GDM1 (cell line): Measurements from ENCODE around the gene CD247.

Source experiments
- DNase-seq: peaks from one replicate; lab custom pipeline; 2025; lab: John Stamatoyannopoulos, UW

The CD247 gene

DNA sequence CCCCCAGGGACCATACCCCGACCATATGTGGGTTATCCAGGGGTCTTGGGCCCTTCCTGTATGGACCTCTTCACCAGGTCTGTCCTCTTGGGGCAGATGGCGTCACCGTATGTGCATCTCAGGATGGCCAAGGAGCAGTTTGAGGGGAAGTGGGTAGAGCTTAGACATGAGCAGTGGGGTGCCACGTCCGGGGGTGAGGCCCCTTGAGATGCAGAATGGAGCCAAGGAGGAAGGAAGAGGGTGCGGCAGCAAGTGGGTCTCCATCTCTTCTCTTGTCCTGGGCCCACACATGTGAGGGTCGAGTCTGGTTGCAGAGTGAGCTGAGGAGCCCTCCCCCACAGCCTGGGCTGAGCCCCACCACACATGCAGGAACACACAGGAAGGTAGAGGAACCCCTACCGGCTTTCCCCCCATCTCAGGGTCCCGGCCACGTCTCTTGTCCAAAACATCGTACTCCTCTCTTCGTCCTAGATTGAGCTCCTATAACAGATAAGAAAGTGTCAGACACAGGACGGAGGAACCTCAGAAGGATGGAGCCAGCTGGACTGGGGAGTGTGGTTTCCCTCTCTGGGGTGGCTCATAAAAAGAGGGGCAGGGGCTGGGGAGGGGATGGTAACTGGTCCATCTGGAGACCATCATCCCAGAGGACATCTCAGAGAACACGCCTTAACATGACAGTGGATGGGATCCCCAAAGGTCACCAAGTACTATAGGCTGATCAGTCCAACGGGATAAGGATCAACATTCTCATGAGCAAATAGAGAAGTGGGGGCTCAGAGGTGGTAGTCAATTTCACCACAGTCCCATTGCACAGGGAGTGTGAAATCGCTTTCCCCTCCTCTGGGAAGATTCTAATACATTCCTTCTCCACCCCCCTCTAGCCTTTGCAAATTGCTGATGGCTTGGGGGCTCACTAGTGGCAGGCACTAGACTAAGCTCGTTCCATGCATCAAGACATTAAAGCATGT lies 79.9 kb downstream of the CD247 start:
- no peak for DNase-seq

DNA sequence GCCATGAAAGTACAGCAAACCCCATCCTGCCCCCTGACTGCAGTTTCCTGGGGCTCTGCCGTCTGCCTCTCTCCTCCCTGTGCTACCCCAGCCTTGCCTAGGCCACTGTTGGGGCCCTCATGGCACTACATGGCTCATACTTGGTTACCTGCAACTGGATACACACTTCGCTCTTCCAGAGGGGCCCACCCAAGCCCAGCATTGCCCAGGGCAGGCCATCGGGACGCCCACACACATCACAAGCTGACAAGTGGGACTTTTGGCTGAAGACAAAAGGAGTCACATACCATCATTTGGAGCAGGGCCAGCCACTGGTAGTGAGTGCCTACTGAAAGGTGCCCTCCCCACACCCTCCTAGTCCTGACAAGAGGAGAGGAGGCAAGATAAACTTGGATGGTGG lies 82.8 kb downstream of the CD247 start:
- no peak for DNase-seq

DNA sequence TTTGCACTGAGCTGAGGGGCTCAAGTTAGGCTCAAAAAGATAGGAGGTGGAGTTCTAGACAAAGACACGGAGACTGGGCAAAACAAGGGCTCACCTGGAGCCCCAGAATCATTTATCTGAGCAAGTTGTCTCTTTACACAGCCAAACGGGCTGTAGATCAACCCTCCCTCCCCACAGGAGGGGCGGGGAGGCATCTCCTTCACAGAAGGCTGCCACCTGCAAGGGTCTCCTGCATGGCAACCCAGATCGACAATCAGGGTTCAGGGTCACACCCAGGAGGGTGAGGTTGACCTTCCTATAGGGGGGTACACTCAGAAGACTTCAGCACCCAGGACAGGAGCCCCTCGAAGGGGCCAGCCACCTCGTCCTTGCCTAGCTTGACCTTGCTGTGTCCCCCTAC lies 84.0 kb downstream of the CD247 start:
- no peak for DNase-seq

DNA sequence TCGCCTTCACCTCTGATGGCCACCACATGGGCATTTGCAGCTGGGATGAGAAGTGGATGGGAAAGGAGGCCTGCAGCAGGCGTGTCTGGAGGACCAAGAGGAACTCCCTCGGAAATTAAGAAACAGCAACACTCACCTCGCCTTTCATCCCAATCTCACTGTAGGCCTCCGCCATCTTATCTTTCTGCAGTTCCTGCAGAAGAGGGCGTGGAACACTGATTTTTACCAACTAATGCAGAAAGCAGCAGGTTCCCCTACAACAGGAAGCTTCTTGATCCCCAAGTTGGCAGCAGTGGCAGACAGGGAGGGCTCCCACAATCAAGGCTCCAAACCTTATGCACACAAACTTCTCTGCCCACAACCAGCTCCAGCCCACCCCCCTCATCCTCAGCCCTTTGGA lies 84.4 kb downstream of the CD247 start:
- DNase-seq = no peak

DNA sequence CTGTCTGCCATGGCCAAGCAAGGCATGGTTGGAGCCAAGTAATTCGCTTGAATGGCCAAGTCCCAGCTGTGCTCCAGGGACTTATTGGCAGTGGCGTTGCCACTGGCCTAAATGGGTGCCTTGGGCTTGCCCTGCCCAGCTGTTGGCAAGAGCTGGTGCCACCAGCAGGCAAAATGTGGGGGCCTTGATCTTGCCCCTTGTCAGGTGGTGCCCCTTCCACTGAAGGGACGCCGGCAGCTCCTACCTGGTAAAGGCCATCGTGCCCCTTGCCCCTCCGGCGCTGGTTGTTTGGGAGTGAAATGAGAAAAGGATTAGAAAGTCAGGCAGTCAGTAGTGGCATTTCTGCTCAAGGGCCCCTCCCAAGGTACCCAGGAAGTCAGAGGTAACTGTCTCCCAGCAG lies 85.5 kb downstream of the CD247 start:
- no peak for DNase-seq

DNA sequence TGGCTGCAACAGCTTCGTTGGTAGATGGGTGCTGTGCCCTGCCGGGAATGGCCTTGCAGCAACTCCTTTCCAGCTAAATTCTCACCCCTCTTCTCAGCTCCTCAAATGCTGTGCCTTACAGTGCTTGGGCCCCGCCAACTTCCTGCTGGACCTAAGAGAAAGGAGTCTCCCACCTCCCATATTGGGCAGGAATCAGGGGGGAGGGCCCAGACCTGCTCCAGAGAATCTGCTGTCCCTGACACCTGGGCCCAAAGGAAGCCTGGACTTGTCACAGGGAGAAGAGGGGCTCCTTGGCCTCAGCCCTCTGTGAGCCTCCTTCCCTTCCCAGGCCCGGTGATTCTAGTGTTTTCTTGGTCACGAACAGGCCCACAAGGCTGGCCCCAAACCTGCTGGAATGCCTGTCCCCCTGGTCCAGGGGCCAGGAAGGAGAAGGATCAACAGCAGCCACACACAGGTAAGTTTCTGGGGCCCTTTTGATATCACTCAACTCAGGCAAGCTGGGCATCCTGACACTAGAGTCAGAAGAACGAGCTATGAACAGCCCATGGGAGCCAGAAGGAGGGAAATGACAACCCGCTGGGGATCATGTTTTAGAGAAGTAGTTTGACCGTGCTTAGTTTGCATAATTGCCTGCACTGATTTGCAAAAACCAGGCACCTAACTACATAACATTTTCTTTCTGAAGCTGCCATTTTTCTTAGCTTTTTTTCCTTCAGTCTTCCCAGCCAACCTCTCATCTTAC lies 86.2 kb downstream of the CD247 start:
- DNase-seq = no peak

DNA sequence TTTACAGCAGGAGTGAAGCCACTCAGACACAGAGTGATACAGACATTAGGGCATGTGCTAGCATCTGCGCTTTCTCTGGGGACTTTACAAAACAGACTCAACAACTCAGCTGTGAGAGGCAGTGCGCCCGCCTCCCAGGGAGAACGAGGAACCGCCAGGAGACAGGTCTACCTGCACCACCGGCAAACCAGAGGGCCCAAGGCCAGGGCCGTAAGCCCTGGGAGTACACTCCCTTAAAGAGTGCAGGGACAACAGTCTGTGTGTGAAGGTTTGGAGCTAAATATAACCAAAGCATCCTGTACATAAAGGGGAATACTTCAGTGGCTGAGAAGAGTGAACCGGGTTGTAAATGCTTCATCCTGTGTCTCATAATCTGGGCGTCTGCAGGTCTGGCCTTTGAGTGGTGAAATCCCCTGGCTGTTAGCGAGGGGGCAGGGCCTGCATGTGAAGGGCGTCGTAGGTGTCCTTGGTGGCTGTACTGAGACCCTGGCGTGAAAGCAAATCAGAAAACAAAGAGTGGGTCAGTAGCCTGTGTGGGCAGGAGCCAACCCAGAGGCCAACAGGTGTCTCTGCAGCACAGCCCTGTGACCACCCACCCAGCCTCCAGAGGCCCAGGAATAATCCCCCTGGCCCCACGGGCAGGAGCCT lies 86.9 kb downstream of the CD247 start:
- no peak for DNase-seq

DNA sequence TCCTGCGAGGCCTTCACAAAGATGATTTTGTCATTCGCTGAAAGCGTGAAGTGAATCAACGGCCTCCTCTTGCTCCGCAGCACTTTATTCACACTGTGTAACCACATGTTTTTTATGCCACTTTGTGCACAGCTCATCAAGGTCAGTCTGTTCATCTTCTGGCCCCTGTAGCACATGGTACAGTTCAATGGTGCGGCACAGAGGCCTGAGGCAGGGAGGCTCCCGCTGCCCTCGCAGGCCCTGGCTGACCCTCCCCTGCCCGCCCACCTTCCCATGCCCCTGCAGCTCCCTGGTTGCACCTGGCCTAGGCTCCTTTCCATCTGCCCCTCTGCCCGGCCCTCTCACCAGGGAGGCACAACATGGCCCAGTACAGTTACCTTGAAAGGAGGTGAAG lies 87.5 kb downstream of the CD247 start:
- DNase-seq = no peak

DNA sequence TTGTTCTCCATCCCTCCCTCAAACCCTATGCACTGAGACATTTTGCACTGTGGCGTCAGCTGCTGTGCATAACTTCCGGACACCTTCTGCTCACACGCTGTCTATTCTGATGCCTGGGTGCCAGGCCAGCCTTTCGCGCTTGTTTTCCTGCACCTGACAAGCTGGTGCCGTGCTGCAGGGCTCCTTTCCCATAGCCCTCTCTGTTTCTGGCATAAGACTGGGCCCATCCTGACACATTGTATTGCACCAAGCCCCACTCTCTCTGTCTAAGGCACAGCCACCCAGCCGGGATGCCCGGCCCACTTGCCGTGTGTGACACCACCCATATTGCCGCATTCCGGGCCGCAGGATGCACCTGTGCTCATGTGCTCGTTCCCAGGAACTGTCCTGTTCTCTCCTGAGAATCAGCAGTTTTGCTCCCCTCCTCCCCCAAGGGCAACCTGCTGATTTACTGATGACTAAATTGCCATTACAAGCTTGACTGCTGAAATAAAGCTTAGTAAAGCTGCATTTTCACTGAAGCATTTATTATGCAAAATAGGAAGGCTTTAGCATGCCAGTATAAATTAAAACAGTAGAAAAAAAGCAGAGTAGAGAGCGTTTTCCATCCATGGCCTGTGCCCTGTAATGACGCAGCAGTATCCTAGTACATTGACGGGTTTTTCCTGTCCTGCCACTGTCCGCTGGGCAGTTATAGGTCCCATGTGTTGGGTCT lies 88.0 kb downstream of the CD247 start:
- DNase-seq = no peak

DNA sequence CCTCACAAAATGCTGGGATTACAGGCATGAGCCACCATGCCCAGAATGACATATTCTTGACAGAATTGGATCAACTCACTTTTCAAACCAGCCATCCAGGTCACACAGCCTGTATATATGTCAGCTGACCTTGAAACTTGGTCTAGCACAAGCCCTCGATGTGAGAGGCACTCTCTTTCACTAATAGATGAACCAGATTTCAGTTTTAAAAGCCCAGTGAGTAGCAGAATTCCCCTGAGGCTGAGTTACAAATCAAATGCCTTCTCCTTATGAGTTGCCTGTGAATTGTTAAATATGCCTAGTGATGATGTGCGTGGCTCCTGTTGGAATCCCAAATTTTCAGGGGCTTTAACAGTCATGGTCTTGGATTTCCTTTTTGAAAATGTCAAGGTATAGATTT lies 88.7 kb downstream of the CD247 start:
- no peak for DNase-seq

DNA sequence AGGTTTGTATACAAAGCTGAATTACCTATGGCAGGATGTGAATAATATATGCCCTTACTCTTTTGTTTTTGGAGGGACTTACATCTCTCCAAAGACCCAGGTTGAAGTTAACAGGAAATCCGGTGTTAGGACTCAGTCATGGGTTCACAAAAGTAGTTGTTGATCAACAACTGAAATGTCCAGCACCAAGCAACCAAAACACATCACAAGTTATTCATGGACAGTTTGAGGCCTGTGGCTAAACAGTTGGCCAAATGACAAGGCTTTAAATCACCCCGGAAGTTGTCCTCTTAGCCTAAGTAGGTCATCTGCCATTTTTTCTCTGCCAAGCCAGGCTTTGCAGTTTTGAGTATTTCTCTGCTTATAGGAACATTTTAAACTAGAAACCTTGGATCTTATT lies 89.9 kb downstream of the CD247 start:
- DNase-seq = no peak

DNA sequence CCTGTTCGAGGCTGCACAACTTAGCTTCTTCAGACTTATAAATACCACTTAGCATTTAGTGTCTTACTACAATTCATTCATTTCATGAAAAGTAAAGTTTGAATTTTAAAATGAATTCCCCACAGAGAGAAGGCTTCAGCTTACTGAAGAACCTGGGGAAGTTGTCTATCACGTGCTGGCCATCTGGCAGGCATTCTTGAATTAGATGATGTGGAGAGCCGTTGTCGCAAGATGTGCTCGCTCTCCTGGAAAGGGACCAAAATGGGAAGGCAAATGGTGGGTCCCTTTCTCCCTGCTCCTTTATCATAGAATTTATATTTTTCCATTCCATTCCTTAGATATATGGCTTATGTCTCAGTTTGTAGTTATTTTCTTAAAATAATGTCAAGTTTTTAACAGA lies 90.5 kb downstream of the CD247 start:
- DNase-seq = no peak

DNA sequence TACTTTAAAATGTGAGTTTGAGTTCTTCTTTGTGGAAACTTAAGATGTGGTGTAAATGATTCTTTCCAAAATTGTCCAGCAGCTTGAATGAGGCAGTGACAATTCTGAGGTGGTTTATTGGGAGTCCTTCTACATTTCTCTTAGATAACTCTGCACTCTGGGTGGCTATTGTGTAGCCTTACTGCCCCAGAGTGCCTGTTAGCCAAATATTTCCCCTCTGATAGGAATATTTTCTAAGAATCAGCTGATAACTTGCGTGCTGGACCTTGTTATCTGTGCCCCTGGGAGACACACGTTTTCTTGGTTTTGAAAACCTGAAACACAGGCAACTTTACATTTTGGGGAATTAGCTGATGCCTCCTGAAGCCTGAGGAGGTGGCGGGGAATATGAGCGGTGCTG lies 91.6 kb downstream of the CD247 start:
- no peak for DNase-seq

DNA sequence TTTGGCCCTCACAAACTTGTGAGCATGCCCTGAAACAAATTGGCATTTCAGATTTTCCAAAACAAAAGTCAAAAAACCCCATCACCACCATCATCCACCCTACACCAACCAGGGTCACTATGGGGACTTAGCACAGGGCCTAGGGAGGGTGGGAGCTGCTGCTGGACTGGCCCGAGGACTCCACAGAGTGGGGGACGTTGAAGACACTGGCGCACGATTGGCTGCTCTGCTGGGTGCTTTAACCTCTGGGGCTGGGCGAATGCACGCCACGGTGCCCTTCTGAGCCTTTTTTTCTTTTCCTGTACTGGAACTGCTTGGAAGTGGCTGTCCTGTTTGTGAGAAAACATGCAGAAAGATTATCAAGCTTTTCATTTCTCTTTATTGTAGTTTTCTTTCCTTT lies 92.8 kb downstream of the CD247 start:
- DNase-seq = no peak

DNA sequence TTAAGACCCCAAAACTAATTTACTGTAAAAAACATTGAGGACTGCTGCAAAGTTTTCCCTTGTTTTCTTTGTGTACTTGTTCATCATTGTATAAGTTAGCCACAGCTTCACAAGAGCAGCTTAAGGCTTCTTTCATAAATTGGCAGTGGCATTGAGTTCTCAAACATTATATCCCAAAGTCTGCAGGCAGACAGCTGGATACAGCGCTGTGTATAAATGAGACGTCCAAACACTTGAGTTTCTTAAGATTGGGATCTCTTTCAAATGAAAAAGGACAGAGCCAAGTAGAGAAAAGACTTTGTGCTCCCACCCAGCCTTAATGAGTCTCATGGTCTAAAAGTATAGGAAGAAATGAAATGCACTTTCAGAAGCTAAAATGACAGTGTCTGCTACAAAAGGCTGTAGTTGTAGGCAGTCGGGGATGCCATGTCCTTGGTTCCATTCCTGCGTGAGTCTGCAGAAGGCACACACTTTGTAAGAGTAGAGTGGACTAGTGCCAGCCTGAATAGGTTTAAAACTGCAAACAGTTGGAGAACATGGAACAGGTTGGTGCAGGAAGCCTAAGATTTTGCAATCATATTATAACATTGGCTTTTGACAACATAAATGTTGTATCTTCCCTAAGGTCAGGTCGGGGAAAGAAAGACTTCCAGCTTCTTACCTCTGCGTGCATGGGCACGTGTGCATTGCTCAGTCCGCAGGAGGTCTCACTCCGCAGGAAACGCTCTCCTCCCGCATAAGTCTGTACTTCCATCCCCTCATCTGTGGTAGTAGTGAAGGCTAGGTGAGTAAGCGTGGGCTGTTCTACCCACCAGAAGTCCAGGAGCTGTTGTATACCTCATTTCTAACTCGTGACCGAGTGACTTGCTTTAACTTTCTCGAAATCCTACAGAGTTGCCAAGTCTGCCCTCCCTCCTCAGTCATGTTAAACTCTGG lies 94.4 kb downstream of the CD247 start:
- DNase-seq = no peak

DNA sequence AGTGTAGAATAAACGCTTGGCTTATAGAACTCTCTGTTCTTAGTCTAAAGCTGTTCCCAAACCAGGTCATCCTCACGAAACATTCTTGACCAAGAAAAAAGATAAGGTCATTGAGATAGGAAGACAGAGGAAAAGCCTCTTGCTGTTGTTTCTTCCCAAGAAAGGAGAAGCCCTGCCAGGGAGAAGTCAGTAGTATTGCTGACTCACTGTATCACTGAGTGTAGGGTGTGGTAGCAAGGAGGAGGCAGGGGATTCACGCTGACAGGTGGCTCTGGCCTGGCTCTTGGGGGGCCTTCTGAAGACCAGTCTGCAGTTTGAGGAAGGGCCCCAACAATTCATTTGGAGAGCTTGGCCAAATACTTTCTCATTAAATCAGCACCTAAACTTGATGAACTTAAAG lies 97.8 kb downstream of the CD247 start:
- no peak for DNase-seq

DNA sequence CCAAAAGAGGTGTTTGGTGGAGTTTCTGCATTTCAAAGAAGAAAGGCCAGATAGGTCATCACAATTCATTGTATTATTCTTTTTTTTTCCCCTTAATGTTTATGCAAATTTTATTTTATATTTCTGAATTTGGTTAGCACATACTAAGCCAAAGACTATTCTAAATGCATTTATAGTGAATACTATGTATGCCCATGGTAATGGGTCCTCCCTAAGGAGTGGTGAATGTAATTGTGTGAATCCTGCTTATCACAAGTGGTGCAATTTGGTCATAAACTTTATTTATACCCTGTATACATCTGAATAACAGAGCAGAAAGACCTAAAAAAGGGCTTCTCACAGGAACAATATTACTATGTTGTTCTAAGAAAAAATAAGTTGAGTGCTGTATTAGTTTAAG lies 99.1 kb downstream of the CD247 start:
- DNase-seq = no peak

DNA sequence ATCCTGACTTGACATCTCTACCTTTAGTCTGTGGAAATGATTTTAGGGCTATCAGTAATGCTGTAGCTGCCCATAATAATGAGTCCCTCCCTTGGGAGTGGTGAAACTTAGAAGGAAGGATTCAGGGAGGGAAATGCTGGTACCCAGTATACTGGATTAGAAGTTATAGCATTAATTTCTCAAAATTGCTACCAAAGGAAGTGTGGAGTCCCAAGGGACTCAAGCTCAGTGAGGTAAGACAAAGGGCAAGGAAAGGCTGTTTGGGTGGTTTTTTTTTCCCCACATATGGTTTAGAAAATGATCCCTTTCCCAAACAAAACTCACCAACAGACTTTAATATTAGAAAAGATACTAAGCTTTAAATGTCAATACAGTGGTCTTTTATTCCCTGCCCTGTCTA lies 99.9 kb downstream of the CD247 start:
- no peak for DNase-seq

DNA sequence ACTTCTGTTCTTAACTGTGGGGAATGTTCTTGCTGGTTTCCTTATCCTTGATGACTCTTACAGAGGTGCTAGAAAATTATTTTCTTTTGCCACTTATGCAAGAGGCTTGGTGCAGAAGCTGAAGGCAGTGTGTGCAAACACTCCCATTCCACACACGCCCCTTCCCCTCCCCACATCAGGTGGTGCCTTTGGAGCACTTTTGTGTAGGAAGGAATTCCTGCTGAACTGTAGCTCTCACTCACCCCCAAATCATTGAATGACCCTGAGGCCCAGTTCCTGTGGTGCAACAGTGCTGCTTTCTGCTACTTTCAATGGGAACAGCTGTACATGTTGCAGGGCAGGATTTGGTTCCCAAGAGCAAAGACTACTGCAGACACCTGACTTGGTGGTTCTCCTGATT lies 101.8 kb downstream of the CD247 start:
- DNase-seq = no peak

DNA sequence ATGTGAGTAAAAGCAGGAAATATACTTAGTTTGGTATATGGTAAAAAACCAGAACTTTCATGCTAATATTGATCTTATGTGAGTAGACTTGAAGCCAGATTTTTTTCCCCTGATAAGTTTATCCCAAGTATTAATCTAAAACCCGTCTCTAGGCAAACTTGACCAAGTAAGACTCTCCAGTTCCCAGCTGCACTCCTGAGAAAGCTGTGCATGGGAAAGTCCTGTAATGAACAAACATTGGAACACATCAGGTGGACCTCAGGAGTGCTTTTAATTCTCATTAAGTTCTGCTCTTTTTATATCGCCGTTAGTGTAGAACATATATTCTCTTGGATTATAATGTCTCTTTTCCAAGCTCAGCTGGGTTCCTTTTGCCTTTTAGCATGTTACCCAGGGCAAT lies 105.0 kb downstream of the CD247 start:
- DNase-seq = no peak

DNA sequence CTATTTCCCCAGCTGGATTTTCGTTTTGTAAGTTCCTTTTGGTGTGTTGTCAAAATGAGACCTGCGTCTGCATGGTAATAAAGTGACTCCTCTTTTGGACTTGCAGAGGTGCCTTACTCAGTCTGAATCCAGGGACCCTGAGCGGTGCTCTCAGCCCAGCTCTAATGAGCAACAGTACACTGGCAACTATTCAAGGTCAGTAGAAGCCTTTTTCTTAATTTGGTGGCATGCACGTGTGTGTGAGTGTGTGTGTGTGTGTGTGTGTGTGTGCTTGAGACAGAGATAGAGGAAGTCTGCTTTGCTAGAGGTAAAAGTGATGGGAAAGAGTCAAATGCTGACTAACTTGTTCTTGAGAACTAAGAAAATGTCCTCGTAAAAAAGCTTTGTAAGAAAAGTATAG lies 105.4 kb downstream of the CD247 start:
- DNase-seq = peak; percentile 19
